Sigmoid colon (tissue), 4 donors: ENCODE measurements around the gene STXBP4.
A peak's percentile ranks its signal among the peaks of the same experiment; 100 is the strongest.

Experiments used
- POLR2A ChIP-seq, 2 donors: fragments of 450-650 bp; IDR thresholded peaks; one replicate each; pipeline ENCODE4 v1.6.1; 2016; ENCODE audit warnings: antibody characterized with exemption in 2 of 2, mild to moderate bottlenecking in 2 of 2, moderate library complexity in 2 of 2
- POLR2AphosphoS5 ChIP-seq, 4 donors: sonication (generic); formaldehyde crosslinking; IDR thresholded peaks; one replicate each; pipeline ENCODE4 v1.6.1; 2017; ENCODE audit warnings: antibody characterized with exemption in 4 of 4
- TF ChIP-seq, protein P1 (sequence below), 4 experiments: fragments of 450-650 bp in 3 of 4; fragments of 200-600 bp in 1 of 4; IDR thresholded peaks; one replicate each; pipeline ENCODE4 v1.5.1; 2016 to 2019; ENCODE audit warnings: antibody characterized with exemption in 4 of 4, mild to moderate bottlenecking in 3 of 4, moderate library complexity in 2 of 4

DNA sequence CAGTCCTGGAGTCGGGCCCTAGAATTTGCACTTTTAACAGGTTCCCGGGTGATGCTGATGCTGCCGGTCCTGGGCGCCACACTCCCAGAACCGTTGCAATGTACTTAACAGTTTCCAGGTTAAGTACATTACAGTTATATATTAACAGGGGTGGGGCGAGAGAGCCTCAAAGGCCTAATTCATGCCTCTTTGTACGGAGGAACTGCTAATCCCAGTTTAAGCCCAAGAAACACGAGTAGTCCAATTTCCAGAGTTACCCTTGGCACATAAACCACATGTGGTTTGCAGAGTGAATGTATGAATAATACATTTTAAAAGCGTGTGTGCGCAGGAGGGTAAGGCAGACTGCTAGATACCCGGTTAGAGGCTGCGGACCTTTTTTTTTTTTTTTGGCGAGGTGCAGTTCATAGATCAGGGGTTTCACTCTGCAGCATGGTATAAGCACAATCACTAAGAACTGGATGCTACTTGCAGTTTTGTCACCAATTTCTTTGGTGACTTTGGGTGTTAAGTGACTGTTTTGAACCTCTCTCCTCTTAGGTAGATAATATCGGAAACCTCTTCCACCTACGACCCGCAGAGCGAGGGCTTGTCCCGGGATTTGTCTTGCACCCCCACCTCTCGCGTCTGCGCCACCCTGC is 824 bp upstream of the STXBP4 start:
- TF ChIP-seq, protein P1, sequence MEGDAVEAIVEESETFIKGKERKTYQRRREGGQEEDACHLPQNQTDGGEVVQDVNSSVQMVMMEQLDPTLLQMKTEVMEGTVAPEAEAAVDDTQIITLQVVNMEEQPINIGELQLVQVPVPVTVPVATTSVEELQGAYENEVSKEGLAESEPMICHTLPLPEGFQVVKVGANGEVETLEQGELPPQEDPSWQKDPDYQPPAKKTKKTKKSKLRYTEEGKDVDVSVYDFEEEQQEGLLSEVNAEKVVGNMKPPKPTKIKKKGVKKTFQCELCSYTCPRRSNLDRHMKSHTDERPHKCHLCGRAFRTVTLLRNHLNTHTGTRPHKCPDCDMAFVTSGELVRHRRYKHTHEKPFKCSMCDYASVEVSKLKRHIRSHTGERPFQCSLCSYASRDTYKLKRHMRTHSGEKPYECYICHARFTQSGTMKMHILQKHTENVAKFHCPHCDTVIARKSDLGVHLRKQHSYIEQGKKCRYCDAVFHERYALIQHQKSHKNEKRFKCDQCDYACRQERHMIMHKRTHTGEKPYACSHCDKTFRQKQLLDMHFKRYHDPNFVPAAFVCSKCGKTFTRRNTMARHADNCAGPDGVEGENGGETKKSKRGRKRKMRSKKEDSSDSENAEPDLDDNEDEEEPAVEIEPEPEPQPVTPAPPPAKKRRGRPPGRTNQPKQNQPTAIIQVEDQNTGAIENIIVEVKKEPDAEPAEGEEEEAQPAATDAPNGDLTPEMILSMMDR (IDR thresholded peaks at IDR 0.05): peak in 1 of 4 experiments; percentile 25
- TF ChIP-seq POLR2A (IDR thresholded peaks at IDR 0.05) (no peak), POLR2AphosphoS5 (IDR thresholded peaks at IDR 0.05) (no peak)
